AG10803 (cell line): ENCODE data around the gene AVEN.

Experiments used
- DNase-seq: peaks from one replicate; pipeline ENCODE4 v3.0.0; 2010; ENCODE audit warnings: low read depth
- H3K4me3 ChIP-seq: 2 replicates; pipeline ENCODE4 v1.5.1; 2011; ENCODE audit warnings: mild to moderate bottlenecking, low read length, control low read depth
- TF ChIP-seq, protein P1 (sequence below): conservative IDR thresholded peaks from 2 replicates; pipeline ENCODE4 v1.5.1; 2011; ENCODE audit warnings: mild to moderate bottlenecking, low read length, control low read depth, inconsistent platforms

AVEN gene

DNA sequence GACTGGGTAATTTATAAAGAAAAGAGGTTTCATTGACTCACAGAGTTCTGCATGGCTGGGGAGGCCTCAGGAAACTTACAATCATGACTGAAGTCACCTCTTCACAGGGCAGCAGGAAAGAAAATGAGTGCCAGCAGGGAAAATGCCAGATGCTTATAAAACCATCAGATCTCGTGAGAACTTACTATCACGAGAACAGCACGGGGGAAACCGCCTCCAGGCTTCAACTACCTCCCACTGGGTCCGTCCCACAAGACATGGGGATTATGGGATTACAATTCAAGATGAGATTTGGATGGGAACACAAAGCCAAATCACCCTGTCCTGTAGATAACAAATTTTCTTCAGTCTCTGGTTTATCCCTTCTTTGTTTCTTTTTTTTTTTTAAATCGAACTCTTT lies 31.0 kb upstream of the AVEN start:
- TF ChIP-seq, protein P1, sequence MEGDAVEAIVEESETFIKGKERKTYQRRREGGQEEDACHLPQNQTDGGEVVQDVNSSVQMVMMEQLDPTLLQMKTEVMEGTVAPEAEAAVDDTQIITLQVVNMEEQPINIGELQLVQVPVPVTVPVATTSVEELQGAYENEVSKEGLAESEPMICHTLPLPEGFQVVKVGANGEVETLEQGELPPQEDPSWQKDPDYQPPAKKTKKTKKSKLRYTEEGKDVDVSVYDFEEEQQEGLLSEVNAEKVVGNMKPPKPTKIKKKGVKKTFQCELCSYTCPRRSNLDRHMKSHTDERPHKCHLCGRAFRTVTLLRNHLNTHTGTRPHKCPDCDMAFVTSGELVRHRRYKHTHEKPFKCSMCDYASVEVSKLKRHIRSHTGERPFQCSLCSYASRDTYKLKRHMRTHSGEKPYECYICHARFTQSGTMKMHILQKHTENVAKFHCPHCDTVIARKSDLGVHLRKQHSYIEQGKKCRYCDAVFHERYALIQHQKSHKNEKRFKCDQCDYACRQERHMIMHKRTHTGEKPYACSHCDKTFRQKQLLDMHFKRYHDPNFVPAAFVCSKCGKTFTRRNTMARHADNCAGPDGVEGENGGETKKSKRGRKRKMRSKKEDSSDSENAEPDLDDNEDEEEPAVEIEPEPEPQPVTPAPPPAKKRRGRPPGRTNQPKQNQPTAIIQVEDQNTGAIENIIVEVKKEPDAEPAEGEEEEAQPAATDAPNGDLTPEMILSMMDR, result no peak
- no peak for DNase-seq
- no peak overlapping the region for H3K4me3 ChIP-seq

DNA sequence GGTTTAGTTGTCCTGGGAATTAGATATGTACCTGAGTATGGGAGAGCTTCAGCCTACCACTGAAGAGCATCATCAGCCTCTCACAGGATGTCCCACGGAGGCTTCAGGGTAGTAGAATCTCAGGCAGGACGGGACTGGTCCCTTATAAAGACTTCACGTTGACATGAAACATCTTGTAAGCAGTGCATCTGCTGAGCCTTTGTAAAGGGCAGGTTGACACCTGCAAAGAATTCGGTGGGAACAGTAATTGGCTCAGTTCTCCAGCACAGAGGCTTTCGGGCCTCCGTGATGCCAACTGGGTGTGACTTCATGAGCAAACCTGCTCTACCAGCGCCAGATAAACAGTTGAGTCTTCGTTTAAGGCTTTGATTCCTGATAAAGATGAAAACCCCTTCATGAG lies 26.9 kb upstream of the AVEN start:
- TF ChIP-seq, protein P1, result no peak

DNA sequence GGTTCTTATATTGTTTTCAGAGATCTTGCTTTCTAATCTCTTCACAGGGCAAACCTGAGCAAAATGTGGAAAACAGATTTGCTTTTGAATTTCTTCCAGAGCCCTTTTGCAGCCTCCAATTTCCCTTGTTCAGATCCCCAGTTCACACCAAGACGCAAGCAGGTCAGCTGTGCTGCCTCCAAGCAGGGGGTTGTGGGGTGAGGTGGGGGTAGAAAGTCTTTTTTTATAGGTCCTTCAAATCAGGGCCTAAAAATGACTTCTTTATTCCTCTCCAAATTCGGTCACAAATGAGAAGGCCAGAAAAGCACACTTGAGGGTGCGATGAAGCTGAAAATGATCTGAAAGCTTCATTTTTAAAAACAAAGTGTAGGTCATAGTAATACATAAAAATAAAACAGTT lies 26.3 kb upstream of the AVEN start:
- DNase-seq, result no peak
- TF ChIP-seq, protein P1, result no peak
- no peak overlapping the region for H3K4me3 ChIP-seq

More for the DNA sequence above, 26.9 kb upstream of the AVEN start:
- no peak overlapping the region for H3K4me3 ChIP-seq
- no peak for DNase-seq

DNA sequence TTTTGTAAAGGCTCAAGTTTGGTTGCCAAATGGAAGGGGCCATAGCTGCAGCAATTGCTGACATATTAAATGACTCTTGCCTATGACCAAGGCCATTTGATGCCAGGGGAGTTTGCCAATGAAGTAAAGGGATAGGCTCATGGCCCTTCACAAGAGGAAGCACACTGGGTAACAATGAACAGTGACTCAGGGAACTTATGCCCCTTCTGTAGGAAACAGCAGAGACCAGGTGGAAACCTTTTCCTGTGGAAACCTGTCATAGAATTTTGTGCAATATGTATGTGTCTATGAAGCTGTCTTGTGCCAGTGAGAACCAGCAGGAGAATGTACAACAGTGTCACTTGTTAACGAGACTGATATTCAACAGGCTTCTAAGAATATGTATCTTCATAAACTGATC lies 25.4 kb upstream of the AVEN start:
- TF ChIP-seq, protein P1, result no peak
- no peak for DNase-seq
- H3K4me3 ChIP-seq, result no peak overlapping the region

DNA sequence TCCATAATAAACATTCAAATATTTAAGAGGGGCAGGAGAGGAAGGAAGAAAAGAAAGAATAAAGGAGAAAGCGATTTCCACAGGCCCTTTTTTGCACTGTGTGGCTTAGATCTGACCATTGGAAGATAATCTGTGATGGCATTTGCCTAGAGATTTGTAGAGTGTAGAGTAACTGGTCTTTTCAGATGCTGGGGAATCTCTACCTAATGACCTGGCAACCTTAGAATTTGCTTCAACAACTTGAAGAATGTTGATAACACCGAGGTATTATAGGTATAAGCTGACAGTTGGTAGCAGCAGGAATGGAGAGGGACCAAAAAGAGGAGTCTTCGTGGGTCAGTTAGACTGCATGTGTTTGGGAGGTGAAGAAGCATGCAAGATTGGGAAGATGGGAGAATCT lies 20.9 kb upstream of the AVEN start:
- H3K4me3 ChIP-seq, result no peak overlapping the region
- no peak for DNase-seq
- TF ChIP-seq, protein P1, result no peak

DNA sequence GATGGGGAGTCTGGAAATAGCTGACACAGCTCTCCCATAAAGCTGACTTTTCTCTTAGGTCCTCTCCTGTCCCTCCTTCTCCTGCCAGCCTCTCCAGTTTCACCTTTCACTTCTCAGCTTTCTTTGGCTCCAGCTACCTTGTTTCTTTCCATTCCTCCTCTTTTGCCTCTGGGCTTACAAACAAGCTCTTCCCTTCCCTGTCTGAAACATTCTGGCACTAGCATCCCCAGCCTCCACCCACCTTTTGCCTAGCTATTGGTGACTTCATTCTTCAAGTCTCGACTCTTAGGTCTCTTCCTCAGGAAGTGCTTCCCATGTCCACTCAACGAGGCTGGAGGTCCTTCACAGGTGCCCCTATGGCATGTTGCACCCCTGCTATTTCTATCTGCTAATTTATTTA lies 20.5 kb upstream of the AVEN start:
- no peak for DNase-seq
- H3K4me3 ChIP-seq, result no peak overlapping the region
- TF ChIP-seq, protein P1, result no peak

DNA sequence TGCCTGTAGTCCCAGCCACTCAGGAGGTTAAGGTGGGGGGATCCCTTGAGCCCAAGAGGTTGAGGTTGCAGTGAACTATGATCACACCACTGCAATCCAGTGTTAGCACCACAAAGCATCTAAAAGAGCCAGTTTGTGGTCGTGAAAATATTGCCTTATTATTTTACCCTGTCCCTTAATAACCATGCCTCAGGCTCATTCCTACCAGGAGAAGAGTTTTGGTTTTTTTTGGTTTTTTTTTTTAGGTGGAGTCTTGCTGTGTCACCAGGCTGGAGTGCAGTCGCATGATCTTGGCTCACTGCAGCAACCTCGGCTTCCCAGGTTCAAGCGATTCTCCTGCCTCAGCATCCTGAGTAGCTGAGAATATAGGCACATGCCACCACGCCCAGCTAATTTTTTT lies 17.9 kb upstream of the AVEN start:
- TF ChIP-seq, protein P1, result no peak
- no peak overlapping the region for H3K4me3 ChIP-seq
- peak; percentile 40 for DNase-seq
